ENCODE measurements around the gene FAM193B. TPM values are rescaled to one million over a fixed set of nuclear protein-coding genes. Genes with fewer than 3 reads are reported as not detected.
A peak's percentile ranks its signal among the peaks of the same experiment; 100 is the strongest.

FAM193B gene
- total and polyA plus RNA-seq, 9 of the 15 experiments (the other 6 are each of a cell fraction or from before 2014, with no cell fraction given), result 4.4 to 76.4 (median 37.3) TPM

DNA sequence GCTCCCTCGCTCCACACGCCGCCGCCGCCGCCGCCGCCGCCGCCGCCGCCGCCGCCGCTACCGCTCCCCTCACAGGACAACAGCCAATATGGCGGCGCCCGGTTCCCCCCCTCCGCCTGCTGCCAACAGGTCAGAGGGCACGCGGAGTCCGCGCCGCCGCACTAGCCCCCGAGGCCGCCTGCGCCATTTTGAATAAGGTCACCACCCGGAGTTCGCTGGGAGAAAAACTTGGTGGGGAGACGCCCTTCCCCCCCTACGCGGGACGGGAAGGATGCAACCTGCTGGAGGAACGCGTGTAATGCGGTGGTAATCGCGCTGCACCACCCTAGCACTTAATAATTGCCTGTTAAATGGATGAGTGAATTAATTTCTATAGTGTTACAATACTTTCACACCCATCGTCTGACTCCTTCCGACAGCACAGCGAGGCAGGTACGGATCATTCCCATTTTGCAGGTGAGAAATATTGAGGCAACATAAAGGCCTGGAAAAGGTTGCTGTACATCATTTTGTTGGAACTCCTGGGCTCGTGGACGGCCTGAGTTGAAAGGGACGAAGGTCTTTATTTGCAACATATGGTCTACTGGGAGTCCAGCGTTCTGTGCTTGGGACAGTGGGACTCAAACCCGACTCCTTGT, at the start of gene FAM193B (continued):
- TF ChIP-seq, protein P1, sequence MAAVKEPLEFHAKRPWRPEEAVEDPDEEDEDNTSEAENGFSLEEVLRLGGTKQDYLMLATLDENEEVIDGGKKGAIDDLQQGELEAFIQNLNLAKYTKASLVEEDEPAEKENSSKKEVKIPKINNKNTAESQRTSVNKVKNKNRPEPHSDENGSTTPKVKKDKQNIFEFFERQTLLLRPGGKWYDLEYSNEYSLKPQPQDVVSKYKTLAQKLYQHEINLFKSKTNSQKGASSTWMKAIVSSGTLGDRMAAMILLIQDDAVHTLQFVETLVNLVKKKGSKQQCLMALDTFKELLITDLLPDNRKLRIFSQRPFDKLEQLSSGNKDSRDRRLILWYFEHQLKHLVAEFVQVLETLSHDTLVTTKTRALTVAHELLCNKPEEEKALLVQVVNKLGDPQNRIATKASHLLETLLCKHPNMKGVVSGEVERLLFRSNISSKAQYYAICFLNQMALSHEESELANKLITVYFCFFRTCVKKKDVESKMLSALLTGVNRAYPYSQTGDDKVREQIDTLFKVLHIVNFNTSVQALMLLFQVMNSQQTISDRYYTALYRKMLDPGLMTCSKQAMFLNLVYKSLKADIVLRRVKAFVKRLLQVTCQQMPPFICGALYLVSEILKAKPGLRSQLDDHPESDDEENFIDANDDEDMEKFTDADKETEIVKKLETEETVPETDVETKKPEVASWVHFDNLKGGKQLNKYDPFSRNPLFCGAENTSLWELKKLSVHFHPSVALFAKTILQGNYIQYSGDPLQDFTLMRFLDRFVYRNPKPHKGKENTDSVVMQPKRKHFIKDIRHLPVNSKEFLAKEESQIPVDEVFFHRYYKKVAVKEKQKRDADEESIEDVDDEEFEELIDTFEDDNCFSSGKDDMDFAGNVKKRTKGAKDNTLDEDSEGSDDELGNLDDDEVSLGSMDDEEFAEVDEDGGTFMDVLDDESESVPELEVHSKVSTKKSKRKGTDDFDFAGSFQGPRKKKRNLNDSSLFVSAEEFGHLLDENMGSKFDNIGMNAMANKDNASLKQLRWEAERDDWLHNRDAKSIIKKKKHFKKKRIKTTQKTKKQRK (IDR thresholded peaks at IDR 0.05; ENCODE audit: borderline replicate concordance, low read depth, low read length), result no peak
- TF ChIP-seq CCNT2 (IDR thresholded peaks at IDR 0.05; ENCODE audit: borderline replicate concordance, extremely low read depth, insufficient read length, low read depth, low read length) (no peak), RBM39 (optimal IDR thresholded peaks at IDR 0.05; ENCODE audit: low read depth, low read length) (no peak), BRF1 (IDR thresholded peaks at IDR 0.05; ENCODE audit: borderline replicate concordance, extremely low read depth, insufficient read length) (no peak), ZNF316 (IDR thresholded peaks at IDR 0.05) (no peak), MAFK (IDR thresholded peaks at IDR 0.05; ENCODE audit: low read length) (no peak), BDP1 (IDR thresholded peaks at IDR 0.05; ENCODE audit: insufficient read depth, insufficient read length) (no peak), TEAD4 (IDR thresholded peaks at IDR 0.05; ENCODE audit: low read length) (0 out of 2 replicates have a peak, but pooled peaks have one; percentile 26), TEAD4 (CRISPR knock-in tag; IDR thresholded peaks at IDR 0.05; ENCODE audit: borderline replicate concordance) (no peak; the same call in 1 of the 2 replicates), POLR2H (tag; IDR thresholded peaks at IDR 0.05; ENCODE audit: low read depth) (no peak), ZNF507 (tag; conservative IDR thresholded peaks at IDR 0.05) (no peak), NFXL1 (CRISPR knock-in tag; IDR thresholded peaks at IDR 0.05) (no peak), RFX1 (IDR thresholded peaks at IDR 0.05) (no peak), ETV1 (tag; conservative IDR thresholded peaks at IDR 0.05; ENCODE audit: low read depth) (no peak), HNRNPL (IDR thresholded peaks at IDR 0.05; ENCODE audit: low read depth, low read length) (no peak), TCFL5 (CRISPR knock-in tag; conservative IDR thresholded peaks at IDR 0.05) (no peak), U2AF2 (optimal IDR thresholded peaks at IDR 0.05; ENCODE audit: low read depth, low read length) (no peak), ZNF76 (CRISPR knock-in tag; IDR thresholded peaks at IDR 0.05; ENCODE audit: borderline replicate concordance) (no peak), FIP1L1 (IDR thresholded peaks at IDR 0.05; ENCODE audit: low read depth, low read length, poor library complexity, severe bottlenecking) (no peak), ILF3 (IDR thresholded peaks at IDR 0.05; ENCODE audit: borderline replicate concordance) (no peak), ZNF212 (CRISPR knock-in tag; IDR thresholded peaks at IDR 0.05) (no peak), XRCC5 (IDR thresholded peaks at IDR 0.05; ENCODE audit: low read depth, low read length) (no peak), ZKSCAN1 (IDR thresholded peaks at IDR 0.05; ENCODE audit: low read depth, low read length) (no peak)
- TF ChIP-seq, protein P2, sequence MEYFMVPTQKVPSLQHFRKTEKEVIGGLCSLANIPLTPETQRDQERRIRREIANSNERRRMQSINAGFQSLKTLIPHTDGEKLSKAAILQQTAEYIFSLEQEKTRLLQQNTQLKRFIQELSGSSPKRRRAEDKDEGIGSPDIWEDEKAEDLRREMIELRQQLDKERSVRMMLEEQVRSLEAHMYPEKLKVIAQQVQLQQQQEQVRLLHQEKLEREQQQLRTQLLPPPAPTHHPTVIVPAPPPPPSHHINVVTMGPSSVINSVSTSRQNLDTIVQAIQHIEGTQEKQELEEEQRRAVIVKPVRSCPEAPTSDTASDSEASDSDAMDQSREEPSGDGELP (CRISPR knock-in tag; IDR thresholded peaks at IDR 0.05; ENCODE audit: borderline replicate concordance), result peak; percentile 69; the same call in 1 of the 2 replicates
- TF ChIP-seq, protein P3, sequence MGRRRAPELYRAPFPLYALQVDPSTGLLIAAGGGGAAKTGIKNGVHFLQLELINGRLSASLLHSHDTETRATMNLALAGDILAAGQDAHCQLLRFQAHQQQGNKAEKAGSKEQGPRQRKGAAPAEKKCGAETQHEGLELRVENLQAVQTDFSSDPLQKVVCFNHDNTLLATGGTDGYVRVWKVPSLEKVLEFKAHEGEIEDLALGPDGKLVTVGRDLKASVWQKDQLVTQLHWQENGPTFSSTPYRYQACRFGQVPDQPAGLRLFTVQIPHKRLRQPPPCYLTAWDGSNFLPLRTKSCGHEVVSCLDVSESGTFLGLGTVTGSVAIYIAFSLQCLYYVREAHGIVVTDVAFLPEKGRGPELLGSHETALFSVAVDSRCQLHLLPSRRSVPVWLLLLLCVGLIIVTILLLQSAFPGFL (CRISPR knock-in tag; IDR thresholded peaks at IDR 0.05), result no peak

Data from K562 (cell line).